ENCODE results near the gene ANKRD29.

The ANKRD29 gene

GRCh38 chr18:23623040-23623439, 39.7 kb downstream of the ANKRD29 start:
- Histone ChIP-seq H3K4me1 (ENCODE audit: insufficient read depth, low read length, severe bottlenecking) (no peaks in the 10 kb centered on the region), H3K79me2 (ENCODE audit: insufficient read depth, low read length) (no peaks in the 10 kb centered on the region), H3K4me3 (ENCODE audit: low read depth, low read length, poor library complexity, severe bottlenecking) (no peak overlapping the region), H3K27ac (ENCODE audit: low read depth, low read length, poor library complexity, severe bottlenecking) (no peak overlapping the region), H4K20me1 (ENCODE audit: insufficient read depth, low read length) (no peaks in the 10 kb centered on the region), H3F3A (ENCODE audit: insufficient read depth, low read length) (no peaks in the 10 kb centered on the region), H3K9ac (ENCODE audit: low read length) (no peak overlapping the region), H3K4me2 (ENCODE audit: low read length) (no peak overlapping the region), H3K36me3 (ENCODE audit: insufficient read depth, low read length) (no peaks in the 10 kb centered on the region), H3K27me3 (ENCODE audit: insufficient read depth, low read length) (0 out of 2 replicates have a peak, but pooled peaks cover 5% of the 10 kb centered on the region), H3K9me3 (ENCODE audit: low read length) (no peaks in the 10 kb centered on the region), H3K9me2 (ENCODE audit: low read depth, low read length) (no peaks in the 10 kb centered on the region), H2AFZ (ENCODE audit: low read length) (no peak overlapping the region)
- no peak for TF ChIP-seq CTCF (IDR thresholded peaks at IDR 0.05; ENCODE audit: low read length)
- TF ChIP-seq EZH2 (IDR thresholded peaks at IDR 0.05; ENCODE audit: borderline replicate concordance, low read length), result no peak

- 0 out of 2 replicates have a peak, but pooled peaks cover 5% of the 10 kb centered on the region for H3K27me3 ChIP-seq (ENCODE audit: insufficient read depth, low read length)
- H3K4me2 ChIP-seq (ENCODE audit: low read length), result no peak overlapping the region
- H3F3A ChIP-seq (ENCODE audit: insufficient read depth, low read length), result no peaks in the 10 kb centered on the region
- H2AFZ ChIP-seq (ENCODE audit: low read length), result no peak overlapping the region
- no peaks in the 10 kb centered on the region for H4K20me1 ChIP-seq (ENCODE audit: insufficient read depth, low read length)
- no peaks in the 10 kb centered on the region for H3K4me1 ChIP-seq (ENCODE audit: insufficient read depth, low read length, severe bottlenecking)
- H3K9ac ChIP-seq (ENCODE audit: low read length), result no peak overlapping the region
- no peak for TF ChIP-seq CTCF (IDR thresholded peaks at IDR 0.05; ENCODE audit: low read length)
- no peak for TF ChIP-seq EZH2 (IDR thresholded peaks at IDR 0.05; ENCODE audit: borderline replicate concordance, low read length)
- H3K79me2 ChIP-seq (ENCODE audit: insufficient read depth, low read length), result no peaks in the 10 kb centered on the region
- H3K9me3 ChIP-seq (ENCODE audit: low read length), result no peaks in the 10 kb centered on the region
- no peaks in the 10 kb centered on the region for H3K9me2 ChIP-seq (ENCODE audit: low read depth, low read length)
- no peak overlapping the region for H3K27ac ChIP-seq (ENCODE audit: low read depth, low read length, poor library complexity, severe bottlenecking)
- no peak overlapping the region for H3K4me3 ChIP-seq (ENCODE audit: low read depth, low read length, poor library complexity, severe bottlenecking)
- H3K36me3 ChIP-seq (ENCODE audit: insufficient read depth, low read length), result no peaks in the 10 kb centered on the region
These were observed 43.3 kb downstream of the ANKRD29 start for GRCh38 chr18:23619388-23619881.

GRCh38 chr18:23618862-23619387, 43.8 kb downstream of the ANKRD29 start:
- no peaks in the 10 kb centered on the region for H3F3A ChIP-seq (ENCODE audit: insufficient read depth, low read length)
- H2AFZ ChIP-seq (ENCODE audit: low read length), result no peak overlapping the region
- H3K4me2 ChIP-seq (ENCODE audit: low read length), result no peak overlapping the region
- no peaks in the 10 kb centered on the region for H3K36me3 ChIP-seq (ENCODE audit: insufficient read depth, low read length)
- H3K4me3 ChIP-seq (ENCODE audit: low read depth, low read length, poor library complexity, severe bottlenecking), result no peak overlapping the region
- H4K20me1 ChIP-seq (ENCODE audit: insufficient read depth, low read length), result no peaks in the 10 kb centered on the region
- no peaks in the 10 kb centered on the region for H3K9me2 ChIP-seq (ENCODE audit: low read depth, low read length)
- no peaks in the 10 kb centered on the region for H3K4me1 ChIP-seq (ENCODE audit: insufficient read depth, low read length, severe bottlenecking)
- no peaks in the 10 kb centered on the region for H3K9me3 ChIP-seq (ENCODE audit: low read length)
- H3K79me2 ChIP-seq (ENCODE audit: insufficient read depth, low read length), result no peaks in the 10 kb centered on the region
- TF ChIP-seq CTCF (IDR thresholded peaks at IDR 0.05; ENCODE audit: low read length) (no peak), EZH2 (IDR thresholded peaks at IDR 0.05; ENCODE audit: borderline replicate concordance, low read length) (no peak)
- H3K9ac ChIP-seq (ENCODE audit: low read length), result no peak overlapping the region
- H3K27ac ChIP-seq (ENCODE audit: low read depth, low read length, poor library complexity, severe bottlenecking), result no peak overlapping the region
- H3K27me3 ChIP-seq (ENCODE audit: insufficient read depth, low read length), result 0 out of 2 replicates have a peak, but pooled peaks cover 5% of the 10 kb centered on the region

All from OCI-LY1 (cell line).